Esophagus squamous epithelium (tissue), 4 donors: Measurements from ENCODE around the gene FAM174B.

Experiments
- CTCF ChIP-seq, 6 experiments: fragments of 450-650 bp in 4 of 6; fragments of 200-600 bp in 2 of 6; sonication (generic) in 2 of 6; IDR thresholded peaks; one replicate each; pipeline ENCODE4 v1.5.1; 2016 to 2019; ENCODE audit warnings: antibody characterized with exemption in 6 of 6, mild to moderate bottlenecking in 4 of 6, moderate library complexity in 4 of 6
- POLR2A ChIP-seq, 4 donors: fragments of 450-650 bp; IDR thresholded peaks; one replicate each; pipeline ENCODE4 v1.6.1; 2017; ENCODE audit warnings: antibody characterized with exemption in 4 of 4, mild to moderate bottlenecking in 4 of 4, moderate library complexity in 3 of 4

DNA sequence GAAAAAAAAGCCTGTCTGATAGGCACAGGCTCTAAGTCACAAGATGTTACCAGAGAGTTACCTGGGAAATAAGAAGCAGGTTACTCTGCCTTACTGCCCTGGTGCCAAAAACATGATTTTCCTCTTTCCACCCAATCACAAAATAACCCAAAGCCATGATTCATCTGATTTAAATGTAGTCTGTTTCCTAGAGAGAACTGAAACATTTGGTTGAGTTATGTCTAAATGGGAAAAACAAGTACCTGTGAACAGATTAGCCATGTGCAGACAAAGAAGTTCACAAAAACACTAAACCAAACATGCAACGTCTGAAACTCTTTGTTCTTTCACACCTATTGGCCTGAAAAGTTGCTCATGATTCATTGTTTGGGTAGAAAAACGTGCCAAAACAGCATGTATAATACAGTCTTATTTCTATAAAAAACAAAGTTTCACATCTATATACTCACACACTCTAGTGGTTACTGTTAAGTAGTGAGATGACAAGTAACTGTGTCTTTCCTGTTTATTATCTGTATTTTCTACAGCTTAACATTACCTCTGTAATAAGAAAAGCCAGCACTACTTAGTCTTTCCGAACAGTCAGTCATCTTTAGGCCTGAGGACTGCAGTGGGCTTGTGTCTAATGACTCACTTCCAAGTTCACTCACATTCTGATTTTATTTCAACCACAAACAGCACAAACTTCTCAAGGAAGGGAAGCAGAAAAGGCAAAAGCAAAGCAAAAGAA is 30.2 kb downstream of the FAM174B start:
- peak in 1 of 6 experiments; percentile 11 for TF ChIP-seq CTCF (IDR thresholded peaks at IDR 0.05)
- no peak for TF ChIP-seq POLR2A (IDR thresholded peaks at IDR 0.05)
